Measurements from ENCODE around the gene LRBA. TPM values are rescaled to one million over a fixed set of nuclear protein-coding genes. Genes with fewer than 3 reads are reported as not detected.
"Not testable (repeated sequence)": the region's sequence is repeated elsewhere in the genome, so short reads cannot be mapped to it uniquely, and the experiment has no call there.

LRBA gene
- total and polyA plus RNA-seq, 2 donors (not counting 3 experiments of a cell fraction or from before 2014, with no cell fraction given) = 18.0 to 35.1 TPM

GRCh38 chr4:151029537-151029936 lies 14.5 kb upstream of the LRBA start:
- Histone ChIP-seq H3K36me3 (ENCODE audit: control insufficient read depth in 2 of 2, extremely low read depth in 1 of 2, insufficient read depth in 2 of 2, low read length in 2 of 2) (no peaks in the 10 kb centered on the region), H4K20me1 (replicated peaks; ENCODE audit: control insufficient read depth, extremely low read depth, insufficient read depth, low read length) (no peaks in the 10 kb centered on the region), H3K9ac (replicated peaks; ENCODE audit: extremely low read depth, insufficient read depth, low read length) (no peak overlapping the region), H3K9me1 (replicated peaks; ENCODE audit: control insufficient read depth, extremely low read depth, insufficient read depth, low read length) (no peaks in the 10 kb centered on the region), H3K4me3 (replicated peaks in 1 of 3; ENCODE audit: insufficient read depth in 1 of 3, low read depth in 1 of 3, low read length in 3 of 3) (no peak overlapping the region), H3K9me3 (replicated peaks; ENCODE audit: control insufficient read depth, insufficient read depth, low read length) (no peaks in the 10 kb centered on the region), H3K79me2 (ENCODE audit: control insufficient read depth, insufficient read depth, low read length) (no peaks in the 10 kb centered on the region), H3K27me3 (ENCODE audit: control insufficient read depth in 2 of 2, insufficient read depth in 2 of 2, low read length in 2 of 2) (no peaks in the 10 kb centered on the region), H2AFZ (ENCODE audit: low read depth, low read length) (no peak overlapping the region), H3K4me1 (ENCODE audit: control insufficient read depth, extremely low read depth, insufficient read depth, low read length) (peaks cover 6% of the 10 kb centered on the region), H3K4me2 (ENCODE audit: insufficient read depth, low read length) (no peak overlapping the region), H3K27ac (ENCODE audit: insufficient read depth, low read depth, low read length) (no peak overlapping the region)
- dilution Hi-C loops (cut with MboI; ENCODE audit: extremely low pct_ligation_motif_present, low sequenced_read_pairs) (no loop called here), intact Hi-C loops (cut with micrococcal nuclease) (no loop called here)
- CTCF ChIA-PET = no interaction called here
- FAIRE-seq (no peak), DNase-seq (ENCODE audit: low read depth, low spot score) (no peak)
- BruUV-seq (replicated peaks) = no TSS peak
- TF ChIP-seq POLR2A (IDR thresholded peaks at IDR 0.05; ENCODE audit: low read depth, low read length) = no peak
- no peak for TF ChIP-seq JUN (IDR thresholded peaks at IDR 0.05; ENCODE audit: borderline replicate concordance, insufficient read depth, insufficient read length, low read depth)
- no peak for TF ChIP-seq EZH2 (IDR thresholded peaks at IDR 0.05; ENCODE audit: borderline replicate concordance, low read depth, low read length, severe bottlenecking)
- no peak for TF ChIP-seq POLR2AphosphoS5 (IDR thresholded peaks at IDR 0.05; ENCODE audit: insufficient read depth, low read depth, low read length)
- TF ChIP-seq, protein P1, sequence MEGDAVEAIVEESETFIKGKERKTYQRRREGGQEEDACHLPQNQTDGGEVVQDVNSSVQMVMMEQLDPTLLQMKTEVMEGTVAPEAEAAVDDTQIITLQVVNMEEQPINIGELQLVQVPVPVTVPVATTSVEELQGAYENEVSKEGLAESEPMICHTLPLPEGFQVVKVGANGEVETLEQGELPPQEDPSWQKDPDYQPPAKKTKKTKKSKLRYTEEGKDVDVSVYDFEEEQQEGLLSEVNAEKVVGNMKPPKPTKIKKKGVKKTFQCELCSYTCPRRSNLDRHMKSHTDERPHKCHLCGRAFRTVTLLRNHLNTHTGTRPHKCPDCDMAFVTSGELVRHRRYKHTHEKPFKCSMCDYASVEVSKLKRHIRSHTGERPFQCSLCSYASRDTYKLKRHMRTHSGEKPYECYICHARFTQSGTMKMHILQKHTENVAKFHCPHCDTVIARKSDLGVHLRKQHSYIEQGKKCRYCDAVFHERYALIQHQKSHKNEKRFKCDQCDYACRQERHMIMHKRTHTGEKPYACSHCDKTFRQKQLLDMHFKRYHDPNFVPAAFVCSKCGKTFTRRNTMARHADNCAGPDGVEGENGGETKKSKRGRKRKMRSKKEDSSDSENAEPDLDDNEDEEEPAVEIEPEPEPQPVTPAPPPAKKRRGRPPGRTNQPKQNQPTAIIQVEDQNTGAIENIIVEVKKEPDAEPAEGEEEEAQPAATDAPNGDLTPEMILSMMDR (IDR thresholded peaks at IDR 0.05; ENCODE audit: extremely low read depth in 1 of 2, insufficient read depth in 1 of 2, low read depth in 1 of 2, low read length in 2 of 2) = no peak
- TF ChIP-seq FOS (IDR thresholded peaks at IDR 0.05; ENCODE audit: borderline replicate concordance, insufficient read depth, low read length) = no peak
- no peak for TF ChIP-seq MYC (IDR thresholded peaks at IDR 0.05; ENCODE audit: low read depth, low read length)
- TF ChIP-seq, protein P2, sequence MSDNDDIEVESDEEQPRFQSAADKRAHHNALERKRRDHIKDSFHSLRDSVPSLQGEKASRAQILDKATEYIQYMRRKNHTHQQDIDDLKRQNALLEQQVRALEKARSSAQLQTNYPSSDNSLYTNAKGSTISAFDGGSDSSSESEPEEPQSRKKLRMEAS (IDR thresholded peaks at IDR 0.05; ENCODE audit: insufficient read depth, insufficient read length) = no peak
- no peak for TF ChIP-seq GATA2 (IDR thresholded peaks at IDR 0.05; ENCODE audit: insufficient read depth, insufficient read length, low read depth, low read length)
- POLR2A ChIA-PET = no interaction called here

DNA sequence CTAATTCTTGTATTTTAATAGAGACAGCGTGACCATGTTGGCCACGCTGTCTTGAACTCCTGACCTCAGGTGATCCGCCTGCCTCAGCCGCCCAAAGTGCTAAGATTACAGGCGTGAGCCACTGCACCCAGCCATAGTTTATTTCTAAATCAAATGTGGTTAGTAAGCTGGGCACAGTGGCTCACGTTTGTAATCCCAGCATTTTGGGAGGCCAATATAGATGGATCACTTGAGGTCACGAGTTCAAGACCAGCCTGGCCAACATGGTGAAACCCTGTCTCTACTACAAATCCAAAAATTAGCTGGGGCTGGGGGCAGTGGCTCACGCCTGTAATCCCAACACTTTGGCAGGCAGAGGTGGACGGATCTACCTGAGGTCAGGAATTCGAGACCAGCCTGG lies 13.9 kb upstream of the LRBA start:
- H3K9me1 ChIP-seq (replicated peaks; ENCODE audit: control insufficient read depth, extremely low read depth, insufficient read depth, low read length); H3K27me3 ChIP-seq (ENCODE audit: control insufficient read depth in 2 of 2, insufficient read depth in 2 of 2, low read length in 2 of 2); H3K9ac ChIP-seq (replicated peaks; ENCODE audit: extremely low read depth, insufficient read depth, low read length); POLR2A ChIA-PET; BruUV-seq (replicated peaks); H2AFZ ChIP-seq (ENCODE audit: low read depth, low read length); H3K4me1 ChIP-seq (ENCODE audit: control insufficient read depth, extremely low read depth, insufficient read depth, low read length); H3K79me2 ChIP-seq (ENCODE audit: control insufficient read depth, insufficient read depth, low read length); CTCF ChIA-PET; H3K36me3 ChIP-seq (ENCODE audit: control insufficient read depth in 2 of 2, extremely low read depth in 1 of 2, insufficient read depth in 2 of 2, low read length in 2 of 2); intact Hi-C loops (cut with micrococcal nuclease); H3K4me3 ChIP-seq (replicated peaks in 1 of 3; ENCODE audit: insufficient read depth in 1 of 3, low read depth in 1 of 3, low read length in 3 of 3); H3K9me3 ChIP-seq (replicated peaks; ENCODE audit: control insufficient read depth, insufficient read depth, low read length); H3K27ac ChIP-seq (ENCODE audit: insufficient read depth, low read depth, low read length); FAIRE-seq; H3K4me2 ChIP-seq (ENCODE audit: insufficient read depth, low read length); dilution Hi-C loops (cut with MboI; ENCODE audit: extremely low pct_ligation_motif_present, low sequenced_read_pairs); DNase-seq (ENCODE audit: low read depth, low spot score); H4K20me1 ChIP-seq (replicated peaks; ENCODE audit: control insufficient read depth, extremely low read depth, insufficient read depth, low read length): not testable (repeated sequence)
